Activated effector memory CD4-positive, alpha-beta T cell treated with anti-CD3 and anti-CD28 coated beads, Interleukin-2, amount 50 U/mL, for 16 hours (primary cell): ENCODE measurements around the gene RBM15B.
A peak's percentile ranks its signal among the peaks of the same experiment; 100 is the strongest.
"Not testable (repeated sequence)": the region's sequence is repeated elsewhere in the genome, so short reads cannot be mapped to it uniquely, and the experiment has no call there.

ENCODE experiments used
- DNase-seq: peaks from one replicate; pipeline ENCODE4 v3.0.0-alpha.2; 2020

The RBM15B gene, protein sequence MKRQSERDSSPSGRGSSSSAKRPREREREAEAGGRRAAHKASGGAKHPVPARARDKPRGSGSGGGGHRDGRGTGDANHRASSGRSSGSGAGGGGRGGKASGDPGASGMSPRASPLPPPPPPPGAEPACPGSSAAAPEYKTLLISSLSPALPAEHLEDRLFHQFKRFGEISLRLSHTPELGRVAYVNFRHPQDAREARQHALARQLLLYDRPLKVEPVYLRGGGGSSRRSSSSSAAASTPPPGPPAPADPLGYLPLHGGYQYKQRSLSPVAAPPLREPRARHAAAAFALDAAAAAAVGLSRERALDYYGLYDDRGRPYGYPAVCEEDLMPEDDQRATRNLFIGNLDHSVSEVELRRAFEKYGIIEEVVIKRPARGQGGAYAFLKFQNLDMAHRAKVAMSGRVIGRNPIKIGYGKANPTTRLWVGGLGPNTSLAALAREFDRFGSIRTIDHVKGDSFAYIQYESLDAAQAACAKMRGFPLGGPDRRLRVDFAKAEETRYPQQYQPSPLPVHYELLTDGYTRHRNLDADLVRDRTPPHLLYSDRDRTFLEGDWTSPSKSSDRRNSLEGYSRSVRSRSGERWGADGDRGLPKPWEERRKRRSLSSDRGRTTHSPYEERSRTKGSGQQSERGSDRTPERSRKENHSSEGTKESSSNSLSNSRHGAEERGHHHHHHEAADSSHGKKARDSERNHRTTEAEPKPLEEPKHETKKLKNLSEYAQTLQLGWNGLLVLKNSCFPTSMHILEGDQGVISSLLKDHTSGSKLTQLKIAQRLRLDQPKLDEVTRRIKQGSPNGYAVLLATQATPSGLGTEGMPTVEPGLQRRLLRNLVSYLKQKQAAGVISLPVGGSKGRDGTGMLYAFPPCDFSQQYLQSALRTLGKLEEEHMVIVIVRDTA

DNA sequence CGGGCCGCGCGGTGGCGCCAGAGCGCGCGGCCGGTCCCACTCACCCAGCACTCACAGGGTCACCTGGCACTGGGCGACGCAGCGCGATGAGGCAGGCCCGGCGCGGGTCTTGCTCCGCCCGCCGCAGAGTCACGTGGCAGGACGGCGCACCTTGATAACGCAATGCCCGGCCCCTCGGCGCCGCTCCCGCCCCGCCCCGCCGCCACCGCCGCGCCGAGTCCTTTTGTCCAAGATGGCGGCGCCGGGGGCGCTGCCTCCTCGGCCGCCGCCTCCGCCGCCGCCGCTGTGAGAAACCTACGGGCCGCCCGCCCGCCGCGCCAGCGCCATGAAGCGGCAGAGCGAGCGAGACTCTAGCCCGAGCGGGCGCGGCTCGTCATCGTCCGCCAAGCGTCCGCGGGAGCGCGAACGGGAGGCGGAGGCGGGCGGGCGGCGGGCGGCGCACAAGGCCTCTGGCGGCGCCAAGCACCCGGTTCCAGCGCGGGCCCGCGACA lies at the start of gene RBM15B:
TSS of gene RBM15B (plus strand) at position 211 of the 491 bp plus-strand sequence. CDS start at position 326, 115 bp downstream.
- peak; percentile 99 for DNase-seq

DNA sequence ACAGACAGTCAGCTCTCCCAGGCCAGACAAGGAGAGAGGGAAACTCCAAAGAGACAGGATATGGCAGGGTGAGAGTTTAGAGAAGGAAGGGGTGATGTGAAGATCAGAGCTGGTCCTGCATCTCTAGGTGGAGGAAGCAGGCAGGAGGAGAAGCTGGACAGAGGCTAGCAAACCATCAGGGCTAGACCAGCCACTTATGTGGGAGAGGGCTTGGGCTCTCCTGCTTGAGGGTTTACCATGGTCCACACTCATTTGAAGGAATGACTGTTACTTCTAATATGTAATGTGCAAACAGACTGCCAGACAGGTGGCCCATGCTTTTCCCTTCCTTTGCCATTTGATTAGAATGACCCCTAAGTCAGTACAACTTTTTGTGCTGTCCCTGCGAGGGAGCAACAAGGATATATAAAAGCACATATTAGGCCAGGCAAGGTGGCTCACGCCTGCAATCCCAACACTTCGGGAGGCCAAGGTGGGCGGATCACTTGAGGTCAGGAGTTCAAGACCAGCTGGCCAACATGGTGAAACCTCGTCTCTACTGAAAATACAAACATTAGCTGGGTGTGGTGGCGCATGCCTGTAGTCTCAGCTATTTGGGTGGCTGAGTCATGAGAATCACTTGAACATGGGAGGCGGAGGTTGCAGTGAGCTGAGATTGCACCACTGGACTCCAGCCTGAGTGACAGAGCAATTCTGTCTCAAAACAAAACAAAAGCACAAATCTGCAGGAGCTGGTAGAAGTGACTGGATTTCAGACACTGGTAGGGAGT lies 47.0 kb upstream of the RBM15B start:
- no peak for DNase-seq

DNA sequence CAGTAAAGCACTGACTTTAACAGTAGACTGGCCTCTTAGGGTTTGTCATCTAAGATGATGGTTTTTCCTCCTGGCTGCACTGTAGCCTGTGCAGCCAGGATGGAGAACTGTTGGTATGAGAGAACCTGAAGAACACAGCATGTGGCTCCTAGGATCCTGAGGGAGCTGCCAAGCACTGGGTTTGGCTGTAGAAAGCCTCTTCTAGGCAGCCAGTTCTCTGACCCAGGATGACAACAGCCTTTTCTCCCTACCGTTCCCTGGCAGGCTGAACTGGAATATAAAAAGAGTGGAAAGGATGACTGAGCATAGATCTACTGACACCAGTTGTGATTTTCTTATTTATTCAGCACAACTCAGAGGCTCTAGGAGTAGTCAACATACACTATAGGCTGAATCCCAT lies 40.3 kb upstream of the RBM15B start:
- peak; percentile 12 for DNase-seq

DNA sequence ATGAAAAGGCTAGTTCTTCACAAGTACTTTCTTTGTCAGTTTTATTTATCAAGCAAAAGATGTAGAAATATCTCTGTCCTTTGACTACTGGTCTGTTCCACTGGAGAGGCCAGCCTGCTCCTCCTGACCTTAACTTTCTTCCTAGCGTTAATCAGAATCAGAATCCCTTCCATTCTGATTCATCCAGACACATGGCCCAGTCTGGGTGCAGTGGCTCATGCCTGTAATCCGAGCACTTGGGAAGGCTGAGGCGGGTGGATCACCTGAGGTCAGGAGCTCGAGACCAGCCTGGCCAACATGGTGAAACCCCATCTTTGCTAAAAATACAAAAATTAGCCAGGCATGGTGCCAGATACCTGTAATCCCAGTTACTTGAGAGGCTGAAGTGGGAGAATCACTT lies 38.0 kb upstream of the RBM15B start:
- DNase-seq: peak; percentile 19

DNA sequence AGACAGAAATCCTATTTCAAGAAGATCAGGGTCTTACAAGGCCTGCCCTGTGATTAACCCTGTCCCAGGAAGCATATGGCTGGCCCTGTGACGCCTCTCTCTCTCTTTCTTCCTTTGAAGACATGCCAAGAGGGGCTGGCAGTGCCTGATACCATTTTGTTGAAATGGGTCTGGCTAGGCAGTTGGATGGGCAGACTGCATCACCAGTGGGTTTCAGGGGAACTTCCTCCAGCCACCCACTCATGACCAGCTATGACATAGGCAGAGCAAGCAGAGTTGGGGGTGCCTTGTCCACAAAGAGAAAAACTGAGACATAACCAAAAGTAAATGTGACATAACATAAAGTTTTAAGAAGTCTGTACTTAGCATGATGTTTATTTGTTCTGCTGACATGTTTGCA lies 37.4 kb upstream of the RBM15B start:
- DNase-seq: peak; percentile 50

DNA sequence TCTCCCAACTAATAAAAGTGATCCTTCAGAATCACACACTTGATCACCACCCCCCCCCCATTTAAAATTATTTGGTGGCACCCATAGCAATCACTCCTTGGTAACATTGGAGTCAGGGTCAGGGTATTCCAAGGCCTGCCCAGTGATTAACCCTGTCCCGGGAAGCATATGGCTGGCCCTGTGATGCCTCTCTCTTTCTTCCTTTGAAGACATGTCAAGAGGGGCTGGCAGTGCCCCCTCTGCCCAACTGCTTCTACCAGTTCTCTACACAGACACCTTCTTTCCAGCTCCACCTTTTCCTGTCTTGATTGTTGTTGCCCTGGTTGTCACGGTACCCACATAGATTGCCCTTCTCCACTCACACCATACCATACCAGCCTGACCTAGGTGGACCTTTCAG lies 36.9 kb upstream of the RBM15B start:
- peak; percentile 36 for DNase-seq

DNA sequence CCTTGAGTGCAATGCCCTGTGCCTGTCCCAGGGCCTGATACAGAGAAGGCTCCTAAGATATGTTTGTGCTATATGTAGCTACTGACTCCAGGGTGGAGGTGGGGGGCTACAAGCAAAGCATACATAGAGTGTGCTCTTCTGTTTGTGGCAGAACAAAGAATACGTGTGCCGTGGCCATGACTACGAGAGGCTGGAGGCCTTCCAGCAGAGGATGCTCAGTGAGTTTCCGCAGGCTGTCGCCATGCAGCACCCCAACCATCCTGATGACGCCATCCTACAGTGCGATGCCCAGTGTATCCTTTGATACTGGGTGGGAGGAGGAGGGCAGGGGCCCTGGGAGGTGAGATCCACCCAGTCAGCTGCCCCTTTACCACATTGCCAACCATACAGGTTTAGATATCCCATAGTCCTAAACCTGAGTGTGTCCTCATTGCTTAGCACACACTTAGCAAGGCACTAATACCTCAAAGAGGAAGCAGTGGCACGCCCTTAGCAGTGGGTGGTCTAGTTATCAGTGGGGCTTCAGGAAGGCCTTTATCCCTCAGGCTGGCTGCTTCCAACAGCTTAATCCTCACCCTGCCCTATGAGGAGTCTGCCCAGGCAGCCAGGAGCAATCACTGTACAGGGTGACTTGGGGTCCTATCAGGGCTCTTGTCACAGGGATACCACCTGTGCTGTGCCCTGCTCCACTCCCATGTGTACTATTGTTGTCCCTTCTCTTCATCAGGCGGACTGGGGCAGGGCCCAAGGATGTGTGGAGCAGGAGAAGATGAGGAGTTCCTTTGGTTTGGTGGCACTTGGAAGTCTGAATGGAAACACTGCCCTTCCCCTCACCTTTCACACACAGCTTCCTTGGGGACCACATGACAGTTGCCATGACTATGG lies 36.1 kb upstream of the RBM15B start:
- peak; percentile 53 for DNase-seq

DNA sequence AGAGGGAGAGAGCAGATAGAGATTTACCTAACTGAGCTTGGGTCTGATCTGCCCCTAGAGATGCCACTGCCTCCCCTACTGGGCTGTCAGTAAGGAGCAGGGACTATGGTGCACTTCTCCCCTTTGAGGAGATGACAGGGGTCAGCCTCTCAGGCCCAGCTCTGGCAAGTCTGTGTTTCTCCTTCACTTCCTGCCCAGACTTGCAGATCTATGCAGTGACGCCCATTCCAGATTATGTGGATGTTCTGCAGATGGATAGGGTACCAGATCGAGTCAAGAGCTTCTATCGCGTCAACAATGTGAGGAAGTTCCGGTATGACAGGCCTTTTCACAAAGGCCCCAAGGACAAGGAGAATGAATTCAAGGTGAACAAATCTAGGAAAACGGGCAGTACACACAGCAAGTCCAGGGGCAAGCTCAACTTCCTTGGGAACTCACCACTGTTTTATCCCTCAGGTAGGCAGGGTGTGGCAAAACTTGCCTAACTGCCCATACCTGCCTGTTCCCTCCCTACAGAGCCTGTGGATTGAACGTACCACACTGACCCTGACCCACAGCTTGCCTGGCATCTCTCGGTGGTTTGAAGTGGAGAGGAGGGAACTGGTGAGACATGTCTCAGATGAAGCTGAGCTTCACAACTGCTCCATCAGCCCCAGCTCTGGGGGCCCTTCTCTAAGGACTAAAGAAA lies 35.0 kb upstream of the RBM15B start:
- DNase-seq: peak; percentile 52

DNA sequence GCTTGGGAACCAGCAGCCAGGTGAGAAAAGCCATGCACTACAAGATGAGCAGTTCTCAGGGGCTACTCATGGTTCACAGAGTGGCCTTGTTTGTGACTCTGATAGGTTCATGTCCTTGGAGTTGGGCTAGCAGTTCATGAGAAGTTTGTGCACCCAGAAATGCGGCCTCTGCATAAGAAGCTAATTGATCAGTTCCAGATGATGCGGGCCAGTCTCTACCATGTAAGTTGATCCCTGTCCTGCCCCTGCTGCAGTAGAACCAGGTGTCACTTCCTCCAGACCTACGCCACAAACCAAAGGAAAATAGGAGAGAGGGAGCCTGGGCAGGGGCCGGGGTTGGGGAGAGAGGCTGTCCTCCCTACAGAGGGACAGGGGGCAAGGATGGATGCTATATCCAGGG lies 33.2 kb upstream of the RBM15B start:
- peak; percentile 44 for DNase-seq

DNA sequence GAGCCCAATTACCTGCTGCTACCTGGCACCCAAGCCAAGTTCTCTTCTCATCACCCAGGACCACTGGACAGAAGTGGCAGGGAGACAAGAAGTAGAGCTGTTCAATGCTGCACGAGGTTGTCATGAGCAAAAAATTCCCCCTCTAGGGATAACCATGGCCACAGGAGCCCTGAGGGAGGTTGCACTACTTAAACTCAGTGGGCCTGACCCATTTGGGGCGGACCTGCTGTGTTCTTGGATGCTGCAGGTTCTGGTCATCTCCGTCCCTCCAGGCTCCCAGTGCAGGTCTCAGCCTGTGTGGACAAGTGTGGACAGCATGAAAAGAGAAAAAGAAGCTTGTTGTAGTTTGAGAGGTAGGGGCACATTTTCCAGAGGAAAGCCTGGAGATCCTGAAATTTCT lies 32.1 kb upstream of the RBM15B start:
- DNase-seq: peak; percentile 25

DNA sequence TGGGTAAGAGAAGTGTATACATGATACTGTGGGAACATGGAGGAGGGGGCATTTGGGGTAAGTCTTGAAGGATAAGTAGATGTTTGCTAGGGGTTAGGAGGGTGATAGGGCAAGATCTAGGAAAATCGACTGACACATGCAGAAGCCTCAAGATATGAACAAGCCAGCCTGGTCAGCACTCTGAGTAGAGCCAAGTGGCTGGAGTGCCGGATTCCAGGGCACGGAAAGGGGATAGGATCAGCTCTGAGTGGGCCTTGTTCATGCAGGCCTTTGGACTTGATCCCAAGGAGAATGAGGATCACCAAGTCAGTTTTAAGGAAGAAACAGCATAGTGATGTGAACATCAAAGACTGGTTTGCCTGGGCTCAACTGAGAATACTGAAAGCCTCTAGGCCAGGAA lies 30.3 kb upstream of the RBM15B start:
- DNase-seq: peak; percentile 25

DNA sequence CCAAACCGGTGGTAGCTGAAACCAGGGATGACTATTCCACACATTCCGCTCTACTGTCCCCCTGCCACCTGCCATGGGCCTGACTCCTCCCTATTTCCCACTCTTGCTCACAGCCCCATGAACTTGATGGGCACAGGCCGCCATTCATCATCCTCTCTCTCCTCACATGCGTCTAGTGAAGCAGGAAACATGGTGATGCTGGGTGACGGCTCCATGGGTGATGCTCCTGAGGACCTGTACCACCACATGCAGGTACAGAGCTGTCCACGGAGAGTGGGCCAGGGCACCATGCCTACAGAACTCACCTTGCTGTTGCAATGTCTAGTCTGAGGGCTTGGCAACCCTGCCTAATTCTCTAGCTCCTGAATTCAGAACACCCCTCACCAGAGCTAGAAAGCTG lies 29.3 kb upstream of the RBM15B start:
- DNase-seq: peak; percentile 34

DNA sequence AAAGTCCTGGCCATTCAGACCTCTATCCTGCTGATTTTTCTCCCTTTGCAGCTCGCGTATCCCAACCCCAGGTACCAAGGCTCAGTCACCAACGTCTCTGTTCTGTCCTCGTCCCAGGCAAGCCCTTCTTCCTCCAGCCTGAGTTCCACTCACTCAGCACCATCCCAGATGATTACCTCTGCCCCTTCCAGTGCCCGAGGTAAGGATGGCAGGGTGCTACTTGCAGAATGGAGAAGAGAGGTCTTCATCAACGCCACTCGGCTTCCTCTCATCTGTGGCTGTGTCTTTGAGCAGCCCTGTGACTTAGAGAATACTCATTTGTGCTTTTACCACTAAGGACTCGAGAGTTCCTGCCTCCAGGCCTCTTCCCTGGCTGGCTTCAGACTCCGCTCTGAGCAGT lies 28.6 kb upstream of the RBM15B start:
- DNase-seq: peak; percentile 13

DNA sequence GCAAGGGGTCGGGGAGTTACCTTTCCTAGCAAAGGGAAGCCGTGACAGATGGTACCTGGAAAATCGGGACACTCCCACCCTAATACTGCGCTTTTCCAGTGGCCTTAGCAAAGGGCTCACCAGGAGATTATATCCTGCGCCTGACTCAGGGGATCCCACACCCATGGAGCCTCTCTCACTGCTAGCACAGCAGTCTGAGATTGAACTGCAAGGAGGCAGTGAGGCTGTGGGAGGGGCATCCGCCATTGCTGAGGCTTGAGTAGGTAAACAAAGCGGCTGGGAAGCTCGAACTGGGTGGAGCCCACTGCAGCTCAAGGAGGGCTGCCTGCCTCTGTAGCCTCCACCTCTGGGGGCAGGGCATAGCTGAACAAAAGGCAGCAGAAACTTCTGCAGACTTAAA lies 22.8 kb upstream of the RBM15B start:
- not testable (repeated sequence) for DNase-seq

DNA sequence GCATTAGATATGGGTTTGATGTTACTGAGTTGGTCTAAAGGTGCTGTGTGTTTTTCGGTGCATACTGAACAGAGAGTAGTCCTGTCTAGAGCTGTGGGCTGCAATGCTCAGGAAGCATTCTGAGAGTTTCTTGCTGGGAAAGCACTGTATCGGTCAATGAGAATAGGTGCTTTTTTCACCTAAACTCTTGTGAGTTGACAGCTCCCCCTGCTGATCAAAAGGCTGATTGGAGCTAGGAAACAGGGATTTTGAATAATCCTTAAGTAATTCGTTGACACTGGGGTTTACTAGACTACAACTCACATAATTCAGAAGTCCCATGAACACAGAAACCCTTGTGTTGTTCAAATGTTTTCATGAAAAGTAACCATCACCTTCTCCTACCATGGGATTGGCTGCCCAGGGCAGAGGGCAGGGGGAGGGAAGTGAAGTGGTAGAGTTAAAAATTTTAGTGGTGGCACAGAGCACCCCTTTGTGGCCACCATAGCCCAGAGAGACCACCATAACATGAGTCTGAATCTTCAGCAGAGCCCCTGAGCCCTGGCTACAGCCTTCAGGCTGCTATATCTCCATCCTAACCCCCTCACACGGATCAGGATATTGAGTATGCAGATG lies 19.0 kb upstream of the RBM15B start:
- peak; percentile 70 for DNase-seq

DNA sequence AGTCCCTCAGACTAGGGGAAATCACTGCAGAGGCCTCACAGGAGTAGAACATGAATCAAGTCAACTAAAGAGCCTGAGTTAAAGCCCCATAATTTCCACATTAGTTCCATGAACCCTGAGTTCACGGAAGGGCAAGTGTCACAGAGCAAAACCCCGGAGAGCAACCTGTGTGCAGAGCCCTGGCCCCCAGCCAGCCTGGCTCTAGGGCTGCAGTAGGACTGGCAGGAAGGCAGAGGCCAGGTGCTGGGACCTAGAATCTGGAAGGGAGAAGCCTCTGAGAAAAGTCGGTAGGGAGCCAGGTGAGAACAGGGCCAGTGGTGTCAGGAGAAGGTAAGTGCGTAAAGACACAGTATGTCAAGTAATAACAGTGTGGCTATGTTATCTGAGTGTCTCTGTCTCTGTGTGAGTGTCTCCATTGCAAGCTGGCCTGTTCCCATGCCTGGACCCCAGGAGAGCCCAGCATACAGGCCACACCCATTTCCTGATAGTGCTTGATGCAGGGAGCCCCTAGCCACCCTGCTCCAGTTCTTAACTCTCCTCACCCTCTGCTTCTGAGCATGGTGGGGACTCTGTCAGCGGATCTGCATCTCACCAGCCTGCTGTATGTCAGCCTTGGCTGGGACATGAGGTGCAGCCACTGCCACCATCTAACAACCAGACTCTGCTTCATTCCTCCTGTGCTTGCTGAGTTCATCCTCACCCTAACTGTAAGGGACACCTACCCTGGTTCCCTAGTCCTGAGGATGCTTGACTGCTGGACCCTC lies 17.2 kb upstream of the RBM15B start:
- DNase-seq: peak; percentile 50

DNA sequence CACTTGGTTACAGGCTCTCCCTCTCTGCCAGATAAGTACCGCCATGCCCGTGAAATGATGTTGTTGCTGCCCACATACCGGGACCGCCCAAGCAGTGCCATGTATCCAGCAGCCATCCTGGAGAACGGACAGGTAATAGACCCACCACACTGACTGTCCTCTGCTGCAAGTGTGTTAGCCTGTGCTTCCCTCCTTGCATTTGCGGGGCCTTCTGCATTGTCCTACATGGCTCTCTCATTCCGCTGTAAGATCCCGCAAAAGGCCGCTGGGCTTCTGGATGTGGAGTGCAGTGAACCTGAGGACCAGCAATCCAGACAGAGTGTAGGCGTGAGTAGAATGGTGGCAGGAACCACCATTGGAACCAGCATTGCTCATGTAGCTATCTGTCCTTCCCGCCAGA lies 16.6 kb upstream of the RBM15B start:
- peak; percentile 50 for DNase-seq

DNA sequence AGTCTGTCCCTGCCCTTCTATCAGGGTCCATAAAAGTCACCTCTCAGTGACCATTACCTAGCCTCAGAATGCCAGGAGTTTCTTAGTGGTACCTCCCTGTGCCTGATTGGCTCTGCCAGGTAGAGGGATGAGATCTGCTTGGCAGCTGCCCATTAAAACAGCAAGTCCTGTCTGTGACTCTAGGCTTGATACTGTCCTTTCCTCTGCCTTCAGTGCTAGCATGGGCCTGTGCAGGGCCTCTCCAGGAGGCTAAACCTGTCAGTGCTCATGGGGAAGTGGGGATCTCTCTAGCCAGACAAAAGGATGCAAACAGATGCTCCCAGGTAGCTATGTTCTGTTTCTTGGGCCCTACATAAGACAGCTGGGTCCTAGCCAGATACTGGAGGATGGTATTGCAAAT lies 15.9 kb upstream of the RBM15B start:
- DNase-seq: peak; percentile 16

DNA sequence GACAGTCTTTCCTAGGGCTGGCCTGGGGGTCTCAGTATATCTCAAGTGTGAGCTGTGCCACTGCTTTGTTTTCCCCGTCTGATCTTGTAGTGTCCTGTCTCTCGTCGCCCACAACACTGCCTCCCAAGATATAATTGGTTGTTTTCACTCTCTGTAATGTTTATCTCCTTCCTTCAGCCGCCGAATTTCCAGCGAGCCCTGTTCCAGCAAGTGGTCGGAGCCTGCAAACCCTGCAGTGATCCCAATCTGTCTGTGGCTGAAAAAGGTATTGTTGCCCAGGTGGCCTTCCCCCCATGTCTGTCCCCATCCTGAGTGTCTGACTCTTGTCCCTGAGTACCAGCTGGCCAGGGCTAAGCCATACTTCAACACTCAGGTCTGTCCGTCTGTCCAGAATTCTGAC lies 15.5 kb upstream of the RBM15B start:
- peak; percentile 6 for DNase-seq

DNA sequence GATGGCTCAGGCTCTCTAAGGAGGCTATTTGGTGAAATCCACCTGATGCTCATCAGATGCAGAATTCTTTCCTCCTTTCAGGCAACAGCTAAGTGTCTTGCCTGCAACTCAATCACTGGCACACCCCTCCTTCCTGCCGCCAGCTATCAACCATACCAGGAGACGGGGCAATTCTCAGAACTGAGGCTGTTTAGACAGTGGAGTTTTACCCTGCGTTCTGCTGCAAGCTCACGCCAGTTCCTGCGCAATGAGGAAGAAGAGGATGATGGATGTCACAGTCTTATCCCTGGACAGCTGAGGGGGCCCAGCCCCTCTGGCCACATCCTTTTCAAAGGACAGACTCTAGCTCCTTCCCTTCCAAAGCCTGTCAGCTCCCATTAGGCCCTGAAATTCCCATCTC lies 13.0 kb upstream of the RBM15B start:
- DNase-seq: peak; percentile 24
